Keratinocyte (primary cell): ENCODE results near the gene GNAT2. TPM values are rescaled to one million over a fixed set of nuclear protein-coding genes. Genes with fewer than 3 reads are reported as not detected.

Source experiments
- DNase-seq: peaks from one replicate; pipeline ENCODE4 v3.0.0-alpha.2; 2011; ENCODE audit warnings: low read depth, missing footprints, low spot score
- FAIRE-seq: peaks from 2 replicates; lab custom pipeline; 2011; peaks lifted over from hg19 to GRCh38; lab: Jason Lieb, UNC
- H2AFZ ChIP-seq: 2 replicates; pipeline ENCODE4 v1.6.0; 2012; ENCODE audit warnings: low read length, control low read depth, inconsistent platforms; ENCODE audit not compliant: control insufficient read depth
- H3K27ac ChIP-seq: 2 replicates; pipeline ENCODE4 v1.5.1; 2011; ENCODE audit warnings: low read length; ENCODE audit not compliant: control insufficient read depth, insufficient read depth
- H3K27me3 ChIP-seq: 3 replicates; pipeline ENCODE4 v1.6.0; 2011; ENCODE audit warnings: low read length; ENCODE audit not compliant: control insufficient read depth, insufficient read depth; ENCODE audit errors: extremely low read depth
- H3K36me3 ChIP-seq, 2 experiments: 2 replicates in 1 of 2; 3 replicates in 1 of 2; pipeline ENCODE4 v1.5.1; 2011; ENCODE audit warnings: low read length in 2 of 2, mild to moderate bottlenecking in 1 of 2; ENCODE audit not compliant: control insufficient read depth in 2 of 2, insufficient read depth in 2 of 2; ENCODE audit errors: extremely low read depth in 1 of 2
- H3K4me1 ChIP-seq: 3 replicates; pipeline ENCODE4 v1.5.1; 2011; ENCODE audit warnings: low read length; ENCODE audit not compliant: control insufficient read depth, insufficient read depth; ENCODE audit errors: extremely low read depth
- H3K4me2 ChIP-seq: 3 replicates; pipeline ENCODE4 v1.6.0; 2011; ENCODE audit warnings: low read depth, low read length; ENCODE audit not compliant: control insufficient read depth, insufficient read depth; ENCODE audit errors: extremely low read depth
- H3K4me3 ChIP-seq, 3 experiments: fragments of 200-600 bp in 1 of 3; sonication (generic) in 1 of 3; 2 replicates in 2 of 3; 3 replicates in 1 of 3; pipeline ENCODE4 v1.5.1; 2011 to 2016; ENCODE audit warnings: low read length in 3 of 3, mild to moderate bottlenecking in 3 of 3, control low read depth in 2 of 3, inconsistent platforms in 1 of 3, low read depth in 1 of 3, mixed read lengths in 1 of 3, mixed run types in 1 of 3, moderate library complexity in 1 of 3; ENCODE audit not compliant: control insufficient read depth in 2 of 3, insufficient read depth in 2 of 3; ENCODE audit errors: extremely low read depth in 1 of 3
- H3K79me2 ChIP-seq: 2 replicates; pipeline ENCODE4 v1.6.0; 2012; ENCODE audit warnings: low read length; ENCODE audit not compliant: control insufficient read depth, insufficient read depth
- H3K9ac ChIP-seq: 3 replicates; pipeline ENCODE4 v1.6.0; 2011; ENCODE audit warnings: low read length; ENCODE audit not compliant: control insufficient read depth, insufficient read depth; ENCODE audit errors: extremely low read depth
- H3K9me1 ChIP-seq: 3 replicates; pipeline ENCODE4 v1.6.0; 2011; ENCODE audit warnings: low read length; ENCODE audit not compliant: control insufficient read depth, insufficient read depth; ENCODE audit errors: extremely low read depth
- H3K9me3 ChIP-seq: 2 replicates; pipeline ENCODE4 v1.5.1; 2012; ENCODE audit warnings: low read depth, low read length; ENCODE audit not compliant: control insufficient read depth
- H4K20me1 ChIP-seq: 3 replicates; pipeline ENCODE4 v1.6.0; 2011; ENCODE audit warnings: low read length; ENCODE audit not compliant: control insufficient read depth, insufficient read depth; ENCODE audit errors: extremely low read depth
- EZH2 ChIP-seq: IDR thresholded peaks from one replicate; pipeline ENCODE4 v1.6.1; 2012; ENCODE audit warnings: inconsistent platforms, mild to moderate bottlenecking, low read length, moderate library complexity
- dilution Hi-C: fragments of 300-500 bp; cut with MboI; formaldehyde crosslinking; loops from one replicate; pipeline ENCODE4 v1.7.0; 2020; ENCODE audit warnings: low sequenced_read_pairs; ENCODE audit not compliant: extremely low pct_ligation_motif_present
- polyA plus RNA-seq, 5 experiments: library from polyadenylated mRNA; depleted of rRNA in 3 of 5; stranded (reverse) in 3 of 5; stranded (forward) in 1 of 5; unstranded in 1 of 5; fragments of >200 nt; gene quantifications; 1 replicate in 1 of 5; 2 replicates in 3 of 5; 3 replicates in 1 of 5; pipeline versions ENCODE4 v1.2.1 to v1.2.3, GENCODE V29; 2011 to 2012; ENCODE audit warnings: missing spikeins in 2 of 5, low read depth in 1 of 5, low replicate concordance in 1 of 5
- TF ChIP-seq, protein P1 (sequence below), 3 experiments: IDR thresholded peaks in 1 of 3; conservative IDR thresholded peaks in 1 of 3; optimal IDR thresholded peaks in 1 of 3; 2 replicates in 2 of 3; 3 replicates in 1 of 3; pipeline versions ENCODE3 to v1.5.1; 2011; ENCODE audit warnings: low read length in 3 of 3, mild to moderate bottlenecking in 3 of 3, moderate library complexity in 2 of 3, control low read depth in 1 of 3, inconsistent platforms in 1 of 3; ENCODE audit not compliant: insufficient read depth in 2 of 3; ENCODE audit errors: extremely low read depth in 1 of 3

GNAT2 gene
- polyA plus RNA-seq, 1 donor (not counting 4 experiments of a cell fraction or from before 2014, with no cell fraction given): 0.17 TPM

DNA sequence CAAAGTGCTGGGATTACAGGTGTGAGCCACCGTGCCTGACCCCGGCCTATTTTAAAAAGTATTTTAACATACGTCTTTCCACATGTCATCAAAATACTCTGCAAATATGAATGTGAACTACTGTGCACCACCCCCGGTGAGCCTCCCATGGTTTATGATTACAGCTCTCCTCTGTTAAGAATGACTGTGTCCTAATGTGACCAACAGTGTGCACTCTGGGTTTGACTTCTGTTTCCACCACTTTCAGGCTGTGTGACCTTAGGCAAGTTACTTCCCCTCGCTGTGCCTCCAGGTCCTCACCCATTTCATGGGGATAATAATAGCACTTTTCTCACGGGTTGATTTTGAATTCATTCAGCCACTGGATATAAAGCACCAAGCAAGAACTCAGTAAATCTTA, 14.9 kb upstream of the GNAT2 start:
- Histone ChIP-seq H2AFZ (no peak overlapping the region), H3K4me2 (no peak overlapping the region), H3K4me1 (no peaks in the 10 kb centered on the region), H3K36me3 (peaks cover 3 to 13% of the 10 kb centered on the region in 2 experiments), H3K9me1 (no peaks in the 10 kb centered on the region), H3K4me3 (no peak overlapping the region), H3K79me2 (no peaks in the 10 kb centered on the region), H3K27ac (no peak overlapping the region), H3K9ac (no peak overlapping the region), H4K20me1 (no peaks in the 10 kb centered on the region), H3K9me3 (no peaks in the 10 kb centered on the region), H3K27me3 (no peaks in the 10 kb centered on the region)
- dilution Hi-C loops: no loop called here
- DNase-seq (no peak), FAIRE-seq (no peak)
- TF ChIP-seq, protein P1, sequence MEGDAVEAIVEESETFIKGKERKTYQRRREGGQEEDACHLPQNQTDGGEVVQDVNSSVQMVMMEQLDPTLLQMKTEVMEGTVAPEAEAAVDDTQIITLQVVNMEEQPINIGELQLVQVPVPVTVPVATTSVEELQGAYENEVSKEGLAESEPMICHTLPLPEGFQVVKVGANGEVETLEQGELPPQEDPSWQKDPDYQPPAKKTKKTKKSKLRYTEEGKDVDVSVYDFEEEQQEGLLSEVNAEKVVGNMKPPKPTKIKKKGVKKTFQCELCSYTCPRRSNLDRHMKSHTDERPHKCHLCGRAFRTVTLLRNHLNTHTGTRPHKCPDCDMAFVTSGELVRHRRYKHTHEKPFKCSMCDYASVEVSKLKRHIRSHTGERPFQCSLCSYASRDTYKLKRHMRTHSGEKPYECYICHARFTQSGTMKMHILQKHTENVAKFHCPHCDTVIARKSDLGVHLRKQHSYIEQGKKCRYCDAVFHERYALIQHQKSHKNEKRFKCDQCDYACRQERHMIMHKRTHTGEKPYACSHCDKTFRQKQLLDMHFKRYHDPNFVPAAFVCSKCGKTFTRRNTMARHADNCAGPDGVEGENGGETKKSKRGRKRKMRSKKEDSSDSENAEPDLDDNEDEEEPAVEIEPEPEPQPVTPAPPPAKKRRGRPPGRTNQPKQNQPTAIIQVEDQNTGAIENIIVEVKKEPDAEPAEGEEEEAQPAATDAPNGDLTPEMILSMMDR (optimal IDR thresholded peaks at IDR 0.05 in 1 of 3, IDR thresholded peaks at IDR 0.05 in 1 of 3, conservative IDR thresholded peaks at IDR 0.05 in 1 of 3; ENCODE audit: extremely low read depth in 1 of 3, insufficient read depth in 2 of 3, low read length in 3 of 3): no peak
- TF ChIP-seq EZH2: no peak

GRCh38 chr1:109632671-109633346, 13.4 kb upstream of the GNAT2 start:
- no peak overlapping the region for H3K27ac ChIP-seq
- no peaks in the 10 kb centered on the region for H3K27me3 ChIP-seq
- H3K4me2 ChIP-seq: no peak overlapping the region
- H3K4me3 ChIP-seq: no peak overlapping the region
- H3K36me3 ChIP-seq: peaks cover 8 to 20% of the 10 kb centered on the region in 2 experiments
- no peak overlapping the region for H3K9ac ChIP-seq
- dilution Hi-C loops: no loop called here
- H4K20me1 ChIP-seq: no peaks in the 10 kb centered on the region
- no peaks in the 10 kb centered on the region for H3K79me2 ChIP-seq
- H3K4me1 ChIP-seq: no peaks in the 10 kb centered on the region
- H3K9me3 ChIP-seq: no peaks in the 10 kb centered on the region
- H3K9me1 ChIP-seq: no peaks in the 10 kb centered on the region
- TF ChIP-seq, protein P1 (optimal IDR thresholded peaks at IDR 0.05 in 1 of 3, IDR thresholded peaks at IDR 0.05 in 1 of 3, conservative IDR thresholded peaks at IDR 0.05 in 1 of 3; ENCODE audit: extremely low read depth in 1 of 3, insufficient read depth in 2 of 3, low read length in 3 of 3): no peak
- no peak for TF ChIP-seq EZH2
- no peak for DNase-seq
- no peak for FAIRE-seq
- H2AFZ ChIP-seq: no peak overlapping the region
